HepG2 (cell line): Measurements from ENCODE around the gene C5orf24. TPM values are rescaled to one million over a fixed set of nuclear protein-coding genes. Genes with fewer than 3 reads are reported as not detected.

Source experiments
- ATAC-seq: fragments of 200-7000 bp; cut with Tn5 transposase; 3 replicates; pipeline ENCODE4 v1.9.1; 2020; ENCODE audit warnings: mild to moderate bottlenecking, moderate library complexity
- BruUV-seq: library from RNA; stranded (reverse); fragments of 400-500 nt; replicated peaks from 2 replicates; lab custom pipeline; 2021; lab: Mats Ljungman, UMichigan
- CTCF ChIA-PET: fragments of 300-600 bp; formaldehyde crosslinking; extraction: SDS; loops from one replicate; lab custom pipeline; 2021; ENCODE audit warnings: low total read pairs, inconsistent platforms, low intra/inter-chr PET ratio; lab: Yijun Ruan, JAX
- POLR2A ChIA-PET: fragments of 350-600 bp; sonication (Branson Sonifier 250); formaldehyde crosslinking; loops from one replicate; lab custom pipeline; 2020; ENCODE audit warnings: antibody characterized with exemption, inconsistent platforms; lab: Yijun Ruan, JAX
- DNase-seq: peaks from one replicate; pipeline ENCODE4 v3.0.0-alpha.2; 2015; ENCODE audit warnings: low spot score
- FAIRE-seq: peaks from 3 replicates; lab custom pipeline; 2011; peaks lifted over from hg19 to GRCh38; lab: Jason Lieb, UNC
- H2AFZ ChIP-seq: one replicate; pipeline ENCODE4 v1.6.1; 2011; ENCODE audit warnings: low read length, inconsistent platforms
- H3K27ac ChIP-seq: fragments of 300-600 bp; 3 replicates; pipeline ENCODE4 v1.8.0; 2011; ENCODE audit warnings: mixed run types, mild to moderate bottlenecking, mixed read lengths, low read length, inconsistent platforms; ENCODE audit not compliant: insufficient read depth; ENCODE audit errors: extremely low read length
- H3K27me3 ChIP-seq, 2 experiments: fragments of 200-600 bp in 1 of 2; 2 replicates in 1 of 2; 3 replicates in 1 of 2; pipeline versions ENCODE4 v1.6.0 to v1.8.0; 2011; ENCODE audit warnings: low read length in 2 of 2, mild to moderate bottlenecking in 2 of 2, moderate library complexity in 2 of 2, inconsistent platforms in 1 of 2; ENCODE audit not compliant: insufficient read depth in 2 of 2, control insufficient read depth in 1 of 2
- H3K36me3 ChIP-seq, 2 experiments: fragments of 200-600 bp in 1 of 2; replicated peaks in 1 of 2; 2 replicates in 1 of 2; 3 replicates in 1 of 2; pipeline versions ENCODE4 v1.5.1 to v1.8.0; 2011; ENCODE audit warnings: low read length in 2 of 2, inconsistent platforms in 1 of 2; ENCODE audit not compliant: insufficient read depth in 2 of 2, control insufficient read depth in 1 of 2
- H3K4me1 ChIP-seq: 2 replicates; pipeline ENCODE4 v1.5.1; 2012; ENCODE audit warnings: low read length, inconsistent platforms; ENCODE audit not compliant: insufficient read depth
- H3K4me2 ChIP-seq: 2 replicates; pipeline ENCODE4 v1.6.0; 2011; ENCODE audit warnings: low read depth, low read length, inconsistent platforms
- H3K4me3 ChIP-seq, 3 experiments: fragments of 200-600 bp in 1 of 3; sonication (generic), shearing (Covaris generic) in 1 of 3; replicated peaks in 1 of 3; 2 replicates each; pipeline ENCODE4 v1.5.1; 2011 to 2016; ENCODE audit warnings: low read length in 3 of 3, inconsistent platforms in 2 of 3, low read depth in 2 of 3, mild to moderate bottlenecking in 2 of 3, control low read depth in 1 of 3, mixed read lengths in 1 of 3; ENCODE audit not compliant: insufficient read depth in 1 of 3
- H3K79me2 ChIP-seq: one replicate; pipeline ENCODE4 v1.6.1; 2011; ENCODE audit warnings: low read length, inconsistent platforms; ENCODE audit not compliant: insufficient read depth
- H3K9ac ChIP-seq: 2 replicates; pipeline ENCODE4 v1.6.0; 2011; ENCODE audit warnings: mild to moderate bottlenecking, low read depth, low read length, inconsistent platforms; ENCODE audit not compliant: insufficient read depth
- H3K9me3 ChIP-seq: 2 replicates; pipeline ENCODE4 v1.5.1; 2012; ENCODE audit warnings: mild to moderate bottlenecking, low read length
- H4K20me1 ChIP-seq: 2 replicates; pipeline ENCODE4 v1.6.0; 2011; ENCODE audit warnings: inconsistent platforms, mild to moderate bottlenecking, low read length, moderate library complexity; ENCODE audit not compliant: insufficient read depth
- ARID3A ChIP-seq: IDR thresholded peaks from 2 replicates; pipeline ENCODE4 v1.6.1; 2012; ENCODE audit warnings: low read depth, low read length, improper control_type of control experiment
- ATF1 ChIP-seq: IDR thresholded peaks from 2 replicates; pipeline ENCODE4 v1.6.1; 2016; ENCODE audit warnings: mild to moderate bottlenecking, control low read depth
- CHCHD3 ChIP-seq: sonication (generic); formaldehyde crosslinking; IDR thresholded peaks from 2 replicates; pipeline ENCODE4 v1.8.0; 2022; ENCODE audit warnings: mild to moderate bottlenecking, missing genetic modification reagents, moderate library complexity
- FOXK2 ChIP-seq: fragments of 450-650 bp; IDR thresholded peaks from 2 replicates; pipeline ENCODE4 v1.6.1; 2016
- JUND ChIP-seq: sonication (generic); formaldehyde crosslinking; IDR thresholded peaks from 2 replicates; pipeline ENCODE4 v1.8.0; 2022; ENCODE audit warnings: mild to moderate bottlenecking, missing genetic modification reagents
- LRRFIP1 ChIP-seq: sonication (generic); formaldehyde crosslinking; conservative IDR thresholded peaks from 2 replicates; pipeline ENCODE4 v1.4.0; 2020; ENCODE audit warnings: missing genetic modification reagents
- RAD51 ChIP-seq: fragments of 450-650 bp; IDR thresholded peaks from 2 replicates; pipeline ENCODE4 v1.6.1; 2016; ENCODE audit warnings: borderline replicate concordance
- SIX1 ChIP-seq: sonication (generic); formaldehyde crosslinking; IDR thresholded peaks from 2 replicates; pipeline ENCODE4 v1.4.0; 2020; ENCODE audit warnings: missing genetic modification reagents, borderline replicate concordance
- SNRNP70 ChIP-seq: fragments of 200-400 bp; formaldehyde crosslinking; IDR thresholded peaks from 2 replicates; pipeline ENCODE4 v1.6.1; 2017; ENCODE audit warnings: mild to moderate bottlenecking, low read depth, low read length, moderate library complexity
- ZNF720 ChIP-seq: sonication (generic); formaldehyde crosslinking; IDR thresholded peaks from 2 replicates; pipeline ENCODE4 v1.4.0; 2020; ENCODE audit warnings: missing genetic modification reagents
- ZSCAN21 ChIP-seq: sonication (generic); formaldehyde crosslinking; IDR thresholded peaks from 2 replicates; pipeline ENCODE4 v1.8.0; 2022; ENCODE audit warnings: mild to moderate bottlenecking, missing genetic modification reagents, moderate library complexity, borderline replicate concordance
- ZSCAN25 ChIP-seq: sonication (generic); formaldehyde crosslinking; IDR thresholded peaks from 2 replicates; pipeline ENCODE4 v1.8.0; 2022; ENCODE audit warnings: mild to moderate bottlenecking, missing genetic modification reagents
- ZUFSP ChIP-seq: sonication (generic); formaldehyde crosslinking; IDR thresholded peaks from 2 replicates; pipeline ENCODE4 v1.9.0; 2021; ENCODE audit warnings: missing genetic modification reagents, mild to moderate bottlenecking, borderline replicate concordance
- WGBS: methylation state at CpG from one replicate; pipeline ENCODE4 v1.1.6; 2017; ENCODE audit warnings: low lambda C conversion rate; 5-methylcytosine and 5-hydroxymethylcytosine counted together
- in situ Hi-C: cut with HindIII; loops from 2 replicates; pipeline ENCODE4 v1.10.0; 2017; ENCODE audit warnings: low pct_unique_long_range_greater_than_20kb; ENCODE audit not compliant: extremely low pct_ligation_motif_present
- intact Hi-C: fragments of 100-400 bp; cut with micrococcal nuclease; formaldehyde crosslinking; loops from one replicate; pipeline ENCODE4 v1.10.0; 2022; ENCODE audit not compliant: unreplicated experiment
- polyA plus RNA-seq, 8 experiments: library from polyadenylated mRNA; depleted of rRNA in 3 of 8; stranded (reverse) in 7 of 8; unstranded in 1 of 8; fragments of >200 nt; fragmentation: Illumina TruSeq in 4 of 8; extraction: Trizol in 4 of 8; gene quantifications; 2 replicates each; pipeline versions ENCODE4 v1.2.1 to v1.2.3, GENCODE V29; 2011 to 2016; ENCODE audit warnings: low read depth in 4 of 8, missing spikeins in 1 of 8, mixed read lengths in 1 of 8; ENCODE audit not compliant: insufficient read depth in 1 of 8
- total RNA-seq, 5 experiments: library from RNA; depleted of rRNA; stranded (reverse); fragments of >200 nt; fragmentation: Illumina TruSeq; extraction: Trizol; gene quantifications; 2 replicates each; pipeline ENCODE4 v1.2.3, GENCODE V29; 2016; ENCODE audit warnings: low read depth in 1 of 5

C5orf24 gene
- total and polyA plus RNA-seq, 2 of the 13 experiments (the other 11 are each of a cell fraction or from before 2014, with no cell fraction given) = 34.6 to 41.5 TPM

- no peak for TF ChIP-seq ZSCAN25 (CRISPR knock-in tag)
- TF ChIP-seq LRRFIP1 (CRISPR knock-in tag) = no peak
- no peak for TF ChIP-seq ATF1
These were observed 48.2 kb downstream of the C5orf24 start (continued) for GRCh38 chr5:134893748-134894505.

- H3K79me2 ChIP-seq = peaks cover 4% of the 10 kb centered on the region
- DNase-seq = no peak
- H3K36me3 ChIP-seq = peaks cover 6 to 16% of the 10 kb centered on the region in 2 experiments; a peak in 3 of 5 replicates
- no TSS peak for BruUV-seq
- WGBS = 92% methylated on average over 10 of the region's 10 CpGs
- H4K20me1 ChIP-seq = no peaks in the 10 kb centered on the region
- peaks cover 13% of the 10 kb centered on the region; the same call in 1 of the 2 replicates for H3K4me1 ChIP-seq
- H2AFZ ChIP-seq = no peak overlapping the region
- CTCF ChIA-PET = no interaction called here
- in situ Hi-C loops = no loop called here
- no peak overlapping the region for H3K9ac ChIP-seq
- FAIRE-seq = no peak
- no peak for ATAC-seq
- H3K27me3 ChIP-seq = no peaks in the 10 kb centered on the region
- H3K27ac ChIP-seq = no peak overlapping the region
- intact Hi-C loops = no loop called here
- POLR2A ChIA-PET = no interaction called here
- no peaks in the 10 kb centered on the region for H3K9me3 ChIP-seq
- no peak overlapping the region for H3K4me3 ChIP-seq
- no peak overlapping the region for H3K4me2 ChIP-seq
- no peak for TF ChIP-seq RAD51
- TF ChIP-seq SNRNP70 = no peak
- no peak for TF ChIP-seq ZUFSP (CRISPR knock-in tag)
- no peak for TF ChIP-seq CHCHD3
- TF ChIP-seq ZNF720 (CRISPR knock-in tag) = no peak
- no peak for TF ChIP-seq FOXK2
- no peak for TF ChIP-seq SIX1 (CRISPR knock-in tag)
- TF ChIP-seq LRRFIP1 (CRISPR knock-in tag) = no peak
- TF ChIP-seq ZSCAN21 (CRISPR knock-in tag) = no peak
- TF ChIP-seq ARID3A = no peak
- no peak for TF ChIP-seq JUND
These were observed 56.5 kb downstream of the C5orf24 start for GRCh38 chr5:134902071-134902801.
